HCT116 (cell line): ENCODE data around the gene C1QL4. TPM values are rescaled to one million over a fixed set of nuclear protein-coding genes. Genes with fewer than 3 reads are reported as not detected.

ENCODE experiments used
- ATAC-seq: fragments of 200-7000 bp; cut with Tn5 transposase; 2 replicates; pipeline ENCODE4 v1.9.1; 2020; ENCODE audit warnings: mild to moderate bottlenecking, moderate library complexity
- BruUV-seq: library from RNA; stranded (reverse); fragments of 400-500 nt; replicated peaks from 2 replicates; lab custom pipeline; 2021; lab: Mats Ljungman, UMichigan
- CTCF ChIA-PET: fragments of 300-600 bp; sonication (Branson Sonifier 250); formaldehyde crosslinking; loops from one replicate; lab custom pipeline; 2021; ENCODE audit warnings: antibody characterized with exemption; lab: Charles Lee
- POLR2A ChIA-PET: fragments of 300-600, 350-600 bp; sonication (Branson Sonifier 250); formaldehyde crosslinking; loops from one replicate; lab custom pipeline; 2021; ENCODE audit warnings: antibody characterized with exemption; lab: Charles Lee
- RAD21 ChIA-PET, 2 experiments: fragments of 300-600 bp; sonication (Branson Sonifier 250); formaldehyde crosslinking; loops; one replicate each; lab custom pipeline; 2023; ENCODE audit warnings: low total read pairs in 2 of 2; ENCODE audit not compliant: uncharacterized antibody in 2 of 2, unreplicated experiment in 2 of 2, low non-redundant PET in 1 of 2; lab: Charles Lee
- DNase-seq: peaks from one replicate; pipeline ENCODE4 v3.0.0-alpha.2; 2010; ENCODE audit warnings: low read depth, low spot score
- H2AFZ ChIP-seq: fragments of 200-600 bp; shearing (Covaris generic), sonication (generic); 2 replicates; pipeline ENCODE4 v1.6.1; 2017; ENCODE audit warnings: low read depth, mixed run types, mixed read lengths, antibody characterized with exemption, low read length; ENCODE audit not compliant: poor library complexity, severe bottlenecking
- H3K27ac ChIP-seq: 2 replicates; pipeline ENCODE4 v1.5.1; 2012; ENCODE audit warnings: low read depth, low read length
- H3K27me3 ChIP-seq: fragments of 200-600 bp; sonication (generic); 2 replicates; pipeline ENCODE4 v1.6.1; 2016; ENCODE audit warnings: mixed run types, low read length, mixed read lengths; ENCODE audit not compliant: insufficient read depth
- H3K36me3 ChIP-seq, 2 experiments: fragments of 200-500 bp in 1 of 2; fragments of 200-600 bp in 1 of 2; sonication (Bioruptor generic) in 1 of 2; sonication (generic) in 1 of 2; 2 replicates each; pipeline versions ENCODE4 v1.5.1 to v1.6.1; 2014 to 2016; ENCODE audit warnings: low read length in 2 of 2, inconsistent platforms in 1 of 2, mixed read lengths in 1 of 2, mixed run types in 1 of 2; ENCODE audit not compliant: insufficient read depth in 2 of 2, control insufficient read depth in 1 of 2
- H3K4me1 ChIP-seq, 2 experiments: fragments of 200-600 bp in 1 of 2; sonication (generic) in 1 of 2; 2 replicates each; pipeline versions ENCODE4 v1.5.1 to v1.6.1; 2012 to 2017; ENCODE audit warnings: low read length in 2 of 2, inconsistent platforms in 1 of 2, mild to moderate bottlenecking in 1 of 2, mixed read lengths in 1 of 2, mixed run types in 1 of 2, moderate library complexity in 1 of 2; ENCODE audit not compliant: insufficient read depth in 2 of 2, control insufficient read depth in 1 of 2
- H3K4me2 ChIP-seq: fragments of 200-600 bp; sonication (generic); 2 replicates; pipeline ENCODE4 v1.6.1; 2017; ENCODE audit warnings: mixed run types, low read length, mixed read lengths
- H3K4me3 ChIP-seq, 2 experiments: fragments of 200-600 bp in 1 of 2; sonication (generic) in 1 of 2; replicated peaks in 1 of 2; 2 replicates each; pipeline ENCODE4 v1.5.1; 2011 to 2016; ENCODE audit warnings: low read length in 2 of 2, control low read depth in 1 of 2, low read depth in 1 of 2, mild to moderate bottlenecking in 1 of 2, mixed read lengths in 1 of 2, mixed run types in 1 of 2
- H3K79me2 ChIP-seq: fragments of 200-600 bp; sonication (generic); 2 replicates; pipeline ENCODE4 v1.6.1; 2017; ENCODE audit warnings: mild to moderate bottlenecking, mixed run types, low read length, moderate library complexity, mixed read lengths; ENCODE audit not compliant: insufficient read depth
- H3K9ac ChIP-seq: fragments of 200-600 bp; sonication (generic); 2 replicates; pipeline ENCODE4 v1.6.1; 2016; ENCODE audit warnings: low read length, mixed read lengths
- H3K9me2 ChIP-seq: fragments of 200-600 bp; sonication (generic), shearing (Covaris generic); 2 replicates; pipeline ENCODE4 v1.6.1; 2017; ENCODE audit warnings: mixed run types, mild to moderate bottlenecking, moderate library complexity; ENCODE audit not compliant: insufficient read depth
- H3K9me3 ChIP-seq, 2 experiments: fragments of 200-500 bp in 1 of 2; fragments of 200-600 bp in 1 of 2; sonication (Bioruptor generic) in 1 of 2; sonication (generic) in 1 of 2; 2 replicates each; pipeline ENCODE4 v1.6.1; 2014 to 2017; ENCODE audit warnings: low read length in 2 of 2, mixed read lengths in 2 of 2, inconsistent platforms in 1 of 2, low read depth in 1 of 2, mild to moderate bottlenecking in 1 of 2, mixed run types in 1 of 2, moderate library complexity in 1 of 2; ENCODE audit not compliant: control insufficient read depth in 1 of 2, insufficient read depth in 1 of 2
- H4K20me1 ChIP-seq: fragments of 200-600 bp; sonication (generic), shearing (Covaris generic); 2 replicates; pipeline ENCODE4 v1.6.1; 2017; ENCODE audit warnings: mixed run types, mild to moderate bottlenecking, moderate library complexity; ENCODE audit not compliant: insufficient read depth
- CTCF ChIP-seq, 3 experiments: fragments of 200-600 bp in 1 of 3; sonication (generic) in 1 of 3; IDR thresholded peaks in 2 of 3; conservative IDR thresholded peaks in 1 of 3; 2 replicates each; pipeline ENCODE4 v1.5.1; 2012 to 2017; ENCODE audit warnings: low read depth in 2 of 3, low read length in 2 of 3, antibody characterized with exemption in 1 of 3, borderline replicate concordance in 1 of 3, control low read depth in 1 of 3, mild to moderate bottlenecking in 1 of 3, mixed read lengths in 1 of 3, mixed run types in 1 of 3, moderate library complexity in 1 of 3; ENCODE audit not compliant: insufficient read depth in 1 of 3
- ELF1 ChIP-seq: IDR thresholded peaks from 2 replicates; pipeline ENCODE4 v1.6.1; 2012; ENCODE audit warnings: low read depth, borderline replicate concordance
- EZH2phosphoT487 ChIP-seq: fragments of 200-600 bp; IDR thresholded peaks from 2 replicates; pipeline ENCODE4 v1.6.1; 2018; ENCODE audit warnings: antibody characterized with exemption, borderline replicate concordance
- POLR2A ChIP-seq: IDR thresholded peaks from 2 replicates; pipeline ENCODE4 v1.7.0; 2011; ENCODE audit warnings: borderline replicate concordance; ENCODE audit not compliant: insufficient read depth, insufficient read length; ENCODE audit errors: extremely low read depth
- RAD21 ChIP-seq: IDR thresholded peaks from 2 replicates; pipeline ENCODE4 v1.6.1; 2012; ENCODE audit warnings: low read depth, mild to moderate bottlenecking
- REST ChIP-seq: IDR thresholded peaks from 2 replicates; pipeline ENCODE4 v1.6.1; 2012; ENCODE audit warnings: low read depth
- SP1 ChIP-seq: IDR thresholded peaks from 2 replicates; pipeline ENCODE4 v1.6.1; 2012; ENCODE audit warnings: low read depth
- SRF ChIP-seq: IDR thresholded peaks from 2 replicates; pipeline ENCODE4 v1.6.1; 2012; ENCODE audit warnings: low read depth
- YY1 ChIP-seq: IDR thresholded peaks from 2 replicates; pipeline ENCODE4 v1.6.1; 2011; ENCODE audit warnings: low read length, low read depth, moderate library complexity, mild to moderate bottlenecking; ENCODE audit not compliant: insufficient replicate concordance; ENCODE audit errors: extremely low read depth
- intact Hi-C: fragments of 100-400 bp; cut with micrococcal nuclease; formaldehyde crosslinking; loops from 2 replicates; pipeline ENCODE4 v1.10.0; 2022
- total RNA-seq: library from RNA; stranded (reverse); gene quantifications from one replicate; pipeline ENCODE4 v1.2.1, GENCODE V29; 2021; ENCODE audit not compliant: unreplicated experiment

The C1QL4 gene
- total RNA-seq, 1 experiment from 2014 or later, result 8.1 TPM

DNA sequence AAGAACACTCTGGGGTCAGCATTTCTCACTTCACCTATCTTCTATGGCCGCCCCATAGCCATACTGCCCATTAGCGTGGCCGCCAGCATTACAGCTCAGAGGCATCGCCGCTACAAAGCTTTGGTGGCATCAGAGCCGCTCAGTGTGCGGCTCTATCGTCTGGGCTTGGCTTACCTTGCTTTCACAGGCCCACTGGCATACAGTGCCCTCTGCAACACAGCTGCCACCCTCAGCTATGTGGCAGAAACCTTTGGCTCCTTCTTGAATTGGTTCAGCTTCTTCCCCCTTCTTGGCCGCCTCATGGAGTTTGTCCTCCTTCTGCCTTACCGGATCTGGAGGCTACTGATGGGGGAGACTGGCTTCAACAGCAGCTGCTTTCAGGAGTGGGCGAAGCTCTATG, 12.3 kb upstream of the C1QL4 start:
- ChIA-PET CTCF (interaction anchor here (0.9 to 4.2 kb wide), 4 partner anchors 9 to 231 kb away, joined by 4 to 74 read pairs (median 4); no protein-coding TSS in a partner anchor), POLR2A (interaction anchor here (1.1 to 2.7 kb wide), 2 partner anchors 9 to 170 kb away, joined by 3 to 16 read pairs; no protein-coding TSS in a partner anchor), RAD21 (no interaction called here)
- no peaks in the 10 kb centered on the region for H4K20me1 ChIP-seq
- no peaks in the 10 kb centered on the region for H3K27me3 ChIP-seq
- H2AFZ ChIP-seq, result no peak overlapping the region
- peaks cover 4% of the 10 kb centered on the region; the same call in 1 of the 2 replicates for H3K79me2 ChIP-seq
- H3K36me3 ChIP-seq, result peaks cover 0 to 11% of the 10 kb centered on the region in 2 experiments; a peak in 2 of 4 replicates
- ATAC-seq (no peak), DNase-seq (no peak)
- peaks cover 28 to 31% of the 10 kb centered on the region in 2 experiments for H3K4me1 ChIP-seq
- no peaks in the 10 kb centered on the region for H3K9me2 ChIP-seq
- intact Hi-C loops, result no loop called here
- H3K4me2 ChIP-seq, result no peak overlapping the region
- no peak overlapping the region for H3K9ac ChIP-seq
- no peak overlapping the region for H3K4me3 ChIP-seq
- no TSS peak for BruUV-seq
- no peak overlapping the region for H3K27ac ChIP-seq
- TF ChIP-seq POLR2A, result no peak
- TF ChIP-seq SP1, result no peak
- no peak for TF ChIP-seq ELF1
- TF ChIP-seq SRF, result no peak
- no peak for TF ChIP-seq YY1
- TF ChIP-seq EZH2phosphoT487, result no peak
- TF ChIP-seq RAD21, result no peak
- no peak for TF ChIP-seq CTCF (IDR thresholded peaks at IDR 0.05 in 2 of 3, conservative IDR thresholded peaks at IDR 0.05 in 1 of 3; ENCODE audit: borderline replicate concordance in 1 of 3, insufficient read depth in 1 of 3, low read depth in 2 of 3, low read length in 2 of 3)
- TF ChIP-seq REST, result no peak
- TF ChIP-seq, all 23 proteins: peak for 0
- no peaks in the 10 kb centered on the region for H3K9me3 ChIP-seq
